Measurements from ENCODE around the gene PCGF2.

The PCGF2 gene

DNA sequence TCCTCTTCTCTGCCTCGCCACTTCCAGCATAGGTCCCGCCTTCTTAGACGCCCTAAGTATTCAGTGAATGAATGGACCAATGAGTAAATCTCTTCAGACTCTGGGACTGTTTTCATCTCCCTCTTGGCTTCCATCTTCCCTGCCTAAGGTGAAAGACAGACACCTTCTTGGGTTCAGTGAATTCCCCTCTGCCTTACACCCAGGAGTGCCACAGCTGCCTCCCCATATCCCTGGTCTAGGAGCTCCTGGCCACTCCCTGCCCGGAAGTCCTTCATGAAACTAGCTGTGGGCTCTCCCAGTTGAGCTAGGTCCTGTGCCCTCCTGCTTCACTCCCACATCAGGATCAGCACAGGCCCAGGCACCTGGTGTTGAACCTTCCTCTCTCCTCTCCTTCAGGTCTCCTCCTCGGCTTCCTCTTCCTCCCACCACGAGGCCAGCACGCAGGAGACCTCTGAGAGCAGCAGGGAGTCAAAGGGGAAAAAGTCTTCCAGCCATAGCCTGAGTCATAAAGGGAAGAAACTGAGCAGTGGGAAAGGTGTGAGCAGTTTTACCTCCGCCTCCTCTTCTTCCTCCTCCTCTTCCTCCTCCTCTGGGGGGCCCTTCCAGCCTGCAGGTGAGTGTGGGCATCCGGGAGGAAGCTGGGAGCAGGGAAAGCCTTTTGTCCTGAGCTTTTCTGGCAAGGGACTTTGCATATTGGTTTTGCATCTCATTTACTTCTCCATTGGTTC, 32.8 kb downstream of the PCGF2 start:
- FAIRE-seq (no peak), DNase-seq (ENCODE audit: insufficient read length, low spot score) (no peak)
- TF ChIP-seq, protein P1, sequence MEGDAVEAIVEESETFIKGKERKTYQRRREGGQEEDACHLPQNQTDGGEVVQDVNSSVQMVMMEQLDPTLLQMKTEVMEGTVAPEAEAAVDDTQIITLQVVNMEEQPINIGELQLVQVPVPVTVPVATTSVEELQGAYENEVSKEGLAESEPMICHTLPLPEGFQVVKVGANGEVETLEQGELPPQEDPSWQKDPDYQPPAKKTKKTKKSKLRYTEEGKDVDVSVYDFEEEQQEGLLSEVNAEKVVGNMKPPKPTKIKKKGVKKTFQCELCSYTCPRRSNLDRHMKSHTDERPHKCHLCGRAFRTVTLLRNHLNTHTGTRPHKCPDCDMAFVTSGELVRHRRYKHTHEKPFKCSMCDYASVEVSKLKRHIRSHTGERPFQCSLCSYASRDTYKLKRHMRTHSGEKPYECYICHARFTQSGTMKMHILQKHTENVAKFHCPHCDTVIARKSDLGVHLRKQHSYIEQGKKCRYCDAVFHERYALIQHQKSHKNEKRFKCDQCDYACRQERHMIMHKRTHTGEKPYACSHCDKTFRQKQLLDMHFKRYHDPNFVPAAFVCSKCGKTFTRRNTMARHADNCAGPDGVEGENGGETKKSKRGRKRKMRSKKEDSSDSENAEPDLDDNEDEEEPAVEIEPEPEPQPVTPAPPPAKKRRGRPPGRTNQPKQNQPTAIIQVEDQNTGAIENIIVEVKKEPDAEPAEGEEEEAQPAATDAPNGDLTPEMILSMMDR (IDR thresholded peaks at IDR 0.05; ENCODE audit: insufficient read depth, missing control alignments), result no peak

DNA sequence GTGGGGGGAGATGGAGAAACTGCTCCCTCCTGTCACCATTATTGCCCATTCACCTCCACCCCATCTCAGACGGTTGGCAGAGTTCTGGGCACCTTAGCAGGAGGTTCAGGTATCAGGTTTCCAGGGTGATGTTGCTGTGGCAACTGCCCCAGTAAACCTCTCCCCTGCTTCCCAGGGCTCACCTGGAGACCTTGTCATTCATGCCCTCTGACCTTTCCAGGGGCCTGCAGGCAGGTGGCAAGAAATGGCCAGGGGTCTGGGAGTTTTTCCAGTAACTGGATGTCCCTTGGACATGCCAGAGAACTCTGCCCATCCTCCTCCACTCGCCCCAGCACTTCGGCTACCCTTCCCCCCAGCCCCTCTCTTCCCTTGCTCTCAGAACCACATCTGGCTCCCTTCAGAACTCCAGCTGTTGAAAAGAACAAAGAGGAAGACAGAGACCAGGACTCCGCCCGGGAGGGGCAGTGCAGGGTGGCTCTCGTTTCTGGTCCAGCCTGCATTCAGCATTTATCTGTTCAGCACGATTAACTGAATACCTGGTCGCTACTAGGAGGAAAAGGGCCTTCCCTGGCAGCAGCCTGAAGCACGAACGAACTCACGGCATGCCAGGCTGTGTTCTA, 34.6 kb downstream of the PCGF2 start:
- TF ChIP-seq, protein P1 (IDR thresholded peaks at IDR 0.05; ENCODE audit: insufficient read depth, missing control alignments), result no peak
- DNase-seq (ENCODE audit: insufficient read length, low spot score) (no peak), FAIRE-seq (no peak)

DNA sequence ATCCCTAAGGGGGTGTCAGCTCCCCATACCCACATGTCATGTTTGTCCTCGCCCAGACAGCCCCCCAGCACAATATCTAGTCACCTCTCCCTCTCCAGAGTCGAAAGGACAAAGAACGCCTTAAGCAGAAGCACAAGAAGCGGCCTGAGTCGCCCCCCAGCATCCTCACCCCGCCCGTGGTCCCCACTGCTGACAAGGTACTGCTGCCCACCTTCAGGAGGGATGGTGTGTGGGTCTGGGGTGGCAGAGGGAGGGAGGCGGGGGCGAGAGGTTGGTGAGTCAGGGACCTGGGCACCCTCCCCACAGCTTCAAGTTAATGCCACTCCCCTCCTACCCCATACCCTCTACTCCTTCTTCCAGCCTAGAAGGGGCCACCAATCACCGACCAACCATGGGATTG, 35.5 kb downstream of the PCGF2 start:
- no peak for DNase-seq (ENCODE audit: insufficient read length, low spot score)
- FAIRE-seq, result no peak

DNA sequence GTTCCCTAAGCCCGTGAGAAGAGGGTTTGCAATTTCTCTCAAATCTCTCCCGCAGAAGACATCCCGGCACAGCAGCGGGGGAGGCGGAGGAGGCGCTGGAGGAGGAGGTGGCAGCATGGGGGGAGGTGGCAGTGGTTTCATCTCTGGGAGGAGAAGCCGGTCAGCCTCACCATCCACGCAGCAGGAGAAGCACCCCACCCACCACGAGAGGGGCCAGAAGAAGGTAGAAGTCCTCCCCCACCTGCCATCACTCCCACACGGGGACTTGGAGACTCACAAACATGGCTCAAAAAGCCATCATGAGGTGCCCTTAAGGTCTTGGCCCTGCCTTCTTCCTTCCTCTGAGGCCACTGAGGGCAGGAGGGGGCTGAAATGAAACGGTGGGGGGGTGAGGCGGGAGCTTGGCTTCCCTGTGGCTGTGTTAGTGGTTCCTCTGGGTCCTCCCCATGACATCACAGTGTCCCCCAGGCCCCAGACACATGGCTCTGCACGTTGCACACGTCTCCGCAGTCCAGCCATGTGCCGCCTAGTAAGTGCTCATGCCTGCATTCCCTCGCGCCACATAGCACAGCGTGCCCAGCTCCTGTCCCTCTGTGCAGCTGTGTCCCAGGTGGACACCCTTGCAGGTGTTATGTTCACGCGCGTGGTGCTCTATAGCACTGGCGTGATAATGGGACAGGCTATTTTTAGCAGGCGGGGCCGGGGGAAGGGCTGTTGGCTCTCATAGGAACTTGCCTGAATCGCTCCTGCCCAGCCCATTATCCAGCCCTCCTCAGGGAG, 36.2 kb downstream of the PCGF2 start:
- no peak for DNase-seq (ENCODE audit: insufficient read length, low spot score)
- no peak for FAIRE-seq

More for the DNA sequence above, 35.5 kb downstream of the PCGF2 start:
- TF ChIP-seq, protein P1 (IDR thresholded peaks at IDR 0.05; ENCODE audit: insufficient read depth, missing control alignments), result no peak

DNA sequence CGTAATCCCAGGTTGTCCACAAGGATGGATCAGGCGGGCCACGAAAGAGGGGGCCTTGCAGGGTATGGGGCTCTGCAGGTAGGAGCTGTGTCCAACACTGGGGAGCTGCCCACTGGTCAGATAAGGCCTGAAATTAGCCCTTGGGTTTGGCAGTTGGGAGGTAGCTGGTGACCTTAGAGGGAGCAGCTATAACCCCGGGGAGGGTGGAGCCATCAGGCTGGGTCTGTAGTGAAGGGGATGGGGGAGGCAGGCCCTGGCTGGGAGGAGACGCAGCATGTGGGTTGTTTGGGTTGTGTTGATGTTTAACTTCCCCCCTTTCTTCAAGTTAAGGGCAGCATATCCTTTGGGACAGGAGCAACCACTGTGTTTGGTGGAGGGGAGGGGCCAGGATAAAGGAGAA, 37.2 kb downstream of the PCGF2 start:
- DNase-seq (ENCODE audit: insufficient read length, low spot score), result no peak
- FAIRE-seq, result no peak
- TF ChIP-seq, protein P1 (IDR thresholded peaks at IDR 0.05; ENCODE audit: insufficient read depth, missing control alignments), result no peak

More for the DNA sequence above, 36.2 kb downstream of the PCGF2 start:
- TF ChIP-seq, protein P1 (IDR thresholded peaks at IDR 0.05; ENCODE audit: insufficient read depth, missing control alignments), result no peak

DNA sequence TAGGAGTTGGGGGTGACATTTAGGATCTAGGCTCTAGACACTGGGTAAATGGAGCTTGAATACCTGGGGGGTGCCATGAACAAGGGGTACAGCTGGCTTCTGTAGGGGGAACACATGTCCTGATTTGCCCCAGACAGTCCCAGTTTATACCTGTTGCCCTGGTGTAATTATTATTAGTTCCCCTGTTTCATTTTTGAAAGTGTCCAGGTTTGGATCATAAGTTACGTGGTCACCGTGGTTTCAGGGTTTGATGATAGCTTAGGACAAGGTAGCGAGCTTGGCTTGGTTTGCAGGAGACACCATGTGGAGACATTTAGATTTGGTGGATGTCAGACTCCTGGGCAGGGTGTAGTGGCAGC, 37.6 kb downstream of the PCGF2 start:
- FAIRE-seq (no peak), DNase-seq (ENCODE audit: insufficient read length, low spot score) (no peak)
- TF ChIP-seq, protein P1 (IDR thresholded peaks at IDR 0.05; ENCODE audit: insufficient read depth, missing control alignments), result no peak

Measured in D721Med (cell line).